HepG2 (cell line): Measurements from ENCODE around the gene ZC3H4. TPM values are rescaled to one million over a fixed set of nuclear protein-coding genes. Genes with fewer than 3 reads are reported as not detected.

Source experiments
- BHLHE40 ChIP-seq: IDR thresholded peaks from 2 replicates; pipeline ENCODE4 v1.6.1; 2011; ENCODE audit warnings: low read length, improper control_type of control experiment
- HDAC2 ChIP-seq: sonication (generic); formaldehyde crosslinking; IDR thresholded peaks from 2 replicates; pipeline ENCODE4 v1.4.0; 2020; ENCODE audit warnings: missing genetic modification reagents
- KDM5B ChIP-seq: sonication (generic); formaldehyde crosslinking; IDR thresholded peaks from 2 replicates; pipeline ENCODE4 v1.4.0; 2020; ENCODE audit warnings: missing genetic modification reagents, mild to moderate bottlenecking, borderline replicate concordance
- MIXL1 ChIP-seq: IDR thresholded peaks from 2 replicates; pipeline ENCODE4 v1.6.1; 2016
- NR1H2 ChIP-seq: sonication (generic); formaldehyde crosslinking; IDR thresholded peaks from 2 replicates; pipeline ENCODE4 v1.8.1; 2022; ENCODE audit warnings: low read depth, missing genetic modification reagents, borderline replicate concordance
- NR2C2 ChIP-seq: sonication (generic); formaldehyde crosslinking; IDR thresholded peaks from 2 replicates; pipeline ENCODE4 v1.4.0; 2020; ENCODE audit warnings: missing genetic modification reagents, mild to moderate bottlenecking, moderate library complexity, borderline replicate concordance
- PHB2 ChIP-seq: fragments of 450-650 bp; IDR thresholded peaks from 2 replicates; pipeline ENCODE4 v1.6.1; 2018; ENCODE audit not compliant: partially characterized antibody
- PITX1 ChIP-seq: sonication (generic); formaldehyde crosslinking; IDR thresholded peaks from 2 replicates; pipeline ENCODE4 v1.5.1; 2020; ENCODE audit warnings: mild to moderate bottlenecking, missing genetic modification reagents
- SUZ12 ChIP-seq: fragments of 150-350 bp; IDR thresholded peaks from 2 replicates; pipeline ENCODE4 v1.6.1; 2014; ENCODE audit warnings: low read depth, low read length
- ZBTB1 ChIP-seq: sonication (generic); formaldehyde crosslinking; IDR thresholded peaks from 2 replicates; pipeline ENCODE4 v1.4.0; 2020; ENCODE audit warnings: missing genetic modification reagents, borderline replicate concordance
- ZNF264 ChIP-seq: sonication (generic); formaldehyde crosslinking; IDR thresholded peaks from 2 replicates; pipeline ENCODE4 v1.4.0; 2020; ENCODE audit warnings: missing genetic modification reagents
- ZNF326 ChIP-seq: sonication (generic); formaldehyde crosslinking; IDR thresholded peaks from 2 replicates; pipeline ENCODE4 v1.4.0; 2020; ENCODE audit warnings: missing genetic modification reagents, borderline replicate concordance
- ZNF772 ChIP-seq: sonication (generic); formaldehyde crosslinking; IDR thresholded peaks from 2 replicates; pipeline ENCODE4 v1.5.0; 2020; ENCODE audit warnings: mild to moderate bottlenecking, missing genetic modification reagents
- polyA plus RNA-seq, 8 experiments: library from polyadenylated mRNA; depleted of rRNA in 3 of 8; stranded (reverse) in 7 of 8; unstranded in 1 of 8; fragments of >200 nt; fragmentation: Illumina TruSeq in 4 of 8; extraction: Trizol in 4 of 8; gene quantifications; 2 replicates each; pipeline versions ENCODE4 v1.2.1 to v1.2.3, GENCODE V29; 2011 to 2016; ENCODE audit warnings: low read depth in 4 of 8, missing spikeins in 1 of 8, mixed read lengths in 1 of 8; ENCODE audit not compliant: insufficient read depth in 1 of 8
- total RNA-seq, 5 experiments: library from RNA; depleted of rRNA; stranded (reverse); fragments of >200 nt; fragmentation: Illumina TruSeq; extraction: Trizol; gene quantifications; 2 replicates each; pipeline ENCODE4 v1.2.3, GENCODE V29; 2016; ENCODE audit warnings: low read depth in 1 of 5
- TF ChIP-seq, protein P1 (sequence below): IDR thresholded peaks from 2 replicates; pipeline ENCODE4 v1.6.1; 2016; ENCODE audit warnings: mild to moderate bottlenecking
- TF ChIP-seq, protein P2 (sequence below): sonication (generic); formaldehyde crosslinking; IDR thresholded peaks from 2 replicates; pipeline ENCODE4 v1.5.0; 2020; ENCODE audit warnings: mild to moderate bottlenecking, missing genetic modification reagents
- TF ChIP-seq, protein P3 (sequence below): sonication (generic); formaldehyde crosslinking; IDR thresholded peaks from one replicate; pipeline ENCODE4 v1.5.1; 2020; ENCODE audit warnings: mild to moderate bottlenecking, missing genetic modification reagents; ENCODE audit errors: not compliant biosample characterization
- TF ChIP-seq, protein P4 (sequence below): IDR thresholded peaks from 2 replicates; pipeline ENCODE4 v1.6.1; 2016; ENCODE audit warnings: mild to moderate bottlenecking, missing biosample characterization, missing genetic modification reagents

ZC3H4 gene
- total and polyA plus RNA-seq, 2 of the 13 experiments (the other 11 are each of a cell fraction or from before 2014, with no cell fraction given), result 1.8 to 10.7 TPM

DNA sequence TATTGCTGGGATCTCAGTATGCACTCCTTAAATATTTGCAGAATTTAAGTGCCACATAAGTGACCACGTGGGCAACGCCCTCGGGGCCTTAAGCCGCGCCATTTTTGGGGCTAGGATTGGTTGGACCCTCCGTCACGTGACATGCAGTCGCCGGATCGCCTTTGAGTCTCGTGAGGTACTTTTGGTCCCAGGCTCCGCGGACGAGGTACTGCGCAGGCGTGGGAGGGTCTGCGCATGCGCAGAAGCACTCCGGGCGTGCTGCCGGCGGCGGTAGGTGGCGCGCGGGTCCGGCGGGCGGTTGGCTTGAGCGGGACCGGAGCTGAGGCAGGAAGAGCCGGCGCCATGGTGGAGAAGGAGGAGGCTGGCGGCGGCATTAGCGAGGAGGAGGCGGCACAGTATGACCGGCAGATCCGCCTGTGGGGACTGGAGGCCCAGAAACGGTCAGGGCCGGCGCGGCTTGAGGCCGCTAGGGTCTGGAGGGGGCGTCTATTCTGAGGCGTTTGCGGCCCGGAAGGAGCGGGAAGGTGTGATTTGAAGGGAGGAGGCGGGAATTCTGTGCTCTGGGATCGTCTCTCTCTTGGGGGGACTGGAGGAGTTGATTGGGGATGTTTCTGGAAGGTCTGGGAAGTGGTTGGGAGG lies 17.1 kb upstream of the ZC3H4 start, which contains the start of gene SAE1 (continued):
- TF ChIP-seq, protein P1, sequence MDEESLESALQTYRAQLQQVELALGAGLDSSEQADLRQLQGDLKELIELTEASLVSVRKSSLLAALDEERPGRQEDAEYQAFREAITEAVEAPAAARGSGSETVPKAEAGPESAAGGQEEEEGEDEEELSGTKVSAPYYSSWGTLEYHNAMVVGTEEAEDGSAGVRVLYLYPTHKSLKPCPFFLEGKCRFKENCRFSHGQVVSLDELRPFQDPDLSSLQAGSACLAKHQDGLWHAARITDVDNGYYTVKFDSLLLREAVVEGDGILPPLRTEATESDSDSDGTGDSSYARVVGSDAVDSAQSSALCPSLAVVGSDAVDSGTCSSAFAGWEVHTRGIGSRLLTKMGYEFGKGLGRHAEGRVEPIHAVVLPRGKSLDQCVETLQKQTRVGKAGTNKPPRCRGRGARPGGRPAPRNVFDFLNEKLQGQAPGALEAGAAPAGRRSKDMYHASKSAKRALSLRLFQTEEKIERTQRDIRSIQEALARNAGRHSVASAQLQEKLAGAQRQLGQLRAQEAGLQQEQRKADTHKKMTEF (CRISPR knock-in tag), result 0 out of 2 replicates have a peak, but pooled peaks have one; percentile 67
- TF ChIP-seq HDAC2 (CRISPR knock-in tag) (peak; percentile 50; the same call in 1 of the 2 replicates), ZNF772 (CRISPR knock-in tag) (peak; percentile 65; the same call in 1 of the 2 replicates), ZNF264 (CRISPR knock-in tag) (0 out of 2 replicates have a peak, but pooled peaks have one; percentile 42), SUZ12 (no peak), MIXL1 (CRISPR knock-in tag) (peak; percentile 41; the same call in 1 of the 2 replicates), BHLHE40 (peak; percentile 99), NR2C2 (CRISPR knock-in tag) (peak; percentile 59; the same call in 1 of the 2 replicates), PITX1 (CRISPR knock-in tag) (peak; percentile 65), PHB2 (no peak), NR1H2 (CRISPR knock-in tag) (no peak), ZNF326 (CRISPR knock-in tag) (no peak), ZBTB1 (CRISPR knock-in tag) (no peak), KDM5B (peak; percentile 90)
- TF ChIP-seq, protein P2, sequence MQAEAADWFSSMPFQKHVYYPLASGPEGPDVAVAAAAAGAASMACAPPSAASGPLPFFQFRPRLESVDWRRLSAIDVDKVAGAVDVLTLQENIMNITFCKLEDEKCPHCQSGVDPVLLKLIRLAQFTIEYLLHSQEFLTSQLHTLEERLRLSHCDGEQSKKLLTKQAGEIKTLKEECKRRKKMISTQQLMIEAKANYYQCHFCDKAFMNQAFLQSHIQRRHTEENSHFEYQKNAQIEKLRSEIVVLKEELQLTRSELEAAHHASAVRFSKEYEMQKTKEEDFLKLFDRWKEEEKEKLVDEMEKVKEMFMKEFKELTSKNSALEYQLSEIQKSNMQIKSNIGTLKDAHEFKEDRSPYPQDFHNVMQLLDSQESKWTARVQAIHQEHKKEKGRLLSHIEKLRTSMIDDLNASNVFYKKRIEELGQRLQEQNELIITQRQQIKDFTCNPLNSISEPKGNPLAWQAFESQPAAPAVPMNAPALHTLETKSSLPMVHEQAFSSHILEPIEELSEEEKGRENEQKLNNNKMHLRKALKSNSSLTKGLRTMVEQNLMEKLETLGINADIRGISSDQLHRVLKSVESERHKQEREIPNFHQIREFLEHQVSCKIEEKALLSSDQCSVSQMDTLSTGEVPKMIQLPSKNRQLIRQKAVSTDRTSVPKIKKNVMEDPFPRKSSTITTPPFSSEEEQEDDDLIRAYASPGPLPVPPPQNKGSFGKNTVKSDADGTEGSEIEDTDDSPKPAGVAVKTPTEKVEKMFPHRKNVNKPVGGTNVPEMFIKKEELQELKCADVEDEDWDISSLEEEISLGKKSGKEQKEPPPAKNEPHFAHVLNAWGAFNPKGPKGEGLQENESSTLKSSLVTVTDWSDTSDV, result peak; percentile 66; the same call in 1 of the 2 replicates
- TF ChIP-seq, protein P3, sequence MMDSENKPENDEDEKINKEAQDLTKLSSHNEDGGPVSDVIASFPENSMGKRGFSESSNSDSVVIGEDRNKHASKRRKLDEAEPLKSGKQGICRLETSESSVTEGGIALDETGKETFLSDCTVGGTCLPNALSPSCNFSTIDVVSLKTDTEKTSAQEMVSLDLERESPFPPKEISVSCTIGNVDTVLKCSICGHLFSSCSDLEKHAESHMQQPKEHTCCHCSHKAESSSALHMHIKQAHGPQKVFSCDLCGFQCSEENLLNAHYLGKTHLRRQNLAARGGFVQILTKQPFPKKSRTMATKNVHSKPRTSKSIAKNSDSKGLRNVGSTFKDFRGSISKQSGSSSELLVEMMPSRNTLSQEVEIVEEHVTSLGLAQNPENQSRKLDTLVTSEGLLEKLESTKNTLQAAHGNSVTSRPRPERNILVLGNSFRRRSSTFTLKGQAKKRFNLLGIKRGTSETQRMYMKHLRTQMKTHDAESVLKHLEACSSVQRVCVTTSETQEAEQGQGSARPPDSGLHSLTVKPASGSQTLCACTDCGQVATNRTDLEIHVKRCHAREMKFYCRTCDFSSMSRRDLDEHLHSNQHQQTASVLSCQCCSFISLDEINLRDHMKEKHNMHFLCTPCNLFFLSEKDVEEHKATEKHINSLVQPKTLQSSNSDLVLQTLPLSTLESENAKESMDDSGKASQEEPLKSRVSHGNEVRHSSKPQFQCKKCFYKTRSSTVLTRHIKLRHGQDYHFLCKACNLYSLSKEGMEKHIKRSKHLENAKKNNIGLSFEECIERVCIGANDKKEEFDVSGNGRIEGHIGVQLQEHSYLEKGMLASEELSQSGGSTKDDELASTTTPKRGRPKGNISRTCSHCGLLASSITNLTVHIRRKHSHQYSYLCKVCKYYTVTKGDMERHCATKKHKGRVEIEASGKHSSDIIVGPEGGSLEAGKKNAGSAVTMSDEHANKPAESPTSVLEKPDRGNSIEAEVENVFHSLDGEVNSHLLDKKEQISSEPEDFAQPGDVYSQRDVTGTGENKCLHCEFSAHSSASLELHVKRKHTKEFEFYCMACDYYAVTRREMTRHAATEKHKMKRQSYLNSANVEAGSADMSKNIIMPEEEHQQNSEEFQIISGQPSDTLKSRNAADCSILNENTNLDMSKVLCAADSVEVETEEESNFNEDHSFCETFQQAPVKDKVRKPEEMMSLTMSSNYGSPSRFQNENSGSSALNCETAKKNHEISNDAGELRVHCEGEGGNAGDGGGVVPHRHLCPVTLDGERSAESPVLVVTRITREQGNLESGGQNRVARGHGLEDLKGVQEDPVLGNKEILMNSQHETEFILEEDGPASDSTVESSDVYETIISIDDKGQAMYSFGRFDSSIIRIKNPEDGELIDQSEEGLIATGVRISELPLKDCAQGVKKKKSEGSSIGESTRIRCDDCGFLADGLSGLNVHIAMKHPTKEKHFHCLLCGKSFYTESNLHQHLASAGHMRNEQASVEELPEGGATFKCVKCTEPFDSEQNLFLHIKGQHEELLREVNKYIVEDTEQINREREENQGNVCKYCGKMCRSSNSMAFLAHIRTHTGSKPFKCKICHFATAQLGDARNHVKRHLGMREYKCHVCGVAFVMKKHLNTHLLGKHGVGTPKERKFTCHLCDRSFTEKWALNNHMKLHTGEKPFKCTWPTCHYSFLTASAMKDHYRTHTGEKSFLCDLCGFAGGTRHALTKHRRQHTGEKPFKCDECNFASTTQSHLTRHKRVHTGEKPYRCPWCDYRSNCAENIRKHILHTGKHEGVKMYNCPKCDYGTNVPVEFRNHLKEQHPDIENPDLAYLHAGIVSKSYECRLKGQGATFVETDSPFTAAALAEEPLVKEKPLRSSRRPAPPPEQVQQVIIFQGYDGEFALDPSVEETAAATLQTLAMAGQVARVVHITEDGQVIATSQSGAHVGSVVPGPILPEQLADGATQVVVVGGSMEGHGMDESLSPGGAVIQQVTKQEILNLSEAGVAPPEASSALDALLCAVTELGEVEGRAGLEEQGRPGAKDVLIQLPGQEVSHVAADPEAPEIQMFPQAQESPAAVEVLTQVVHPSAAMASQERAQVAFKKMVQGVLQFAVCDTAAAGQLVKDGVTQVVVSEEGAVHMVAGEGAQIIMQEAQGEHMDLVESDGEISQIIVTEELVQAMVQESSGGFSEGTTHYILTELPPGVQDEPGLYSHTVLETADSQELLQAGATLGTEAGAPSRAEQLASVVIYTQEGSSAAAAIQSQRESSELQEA (CRISPR knock-in tag), result peak; percentile 88
- TF ChIP-seq, protein P4, sequence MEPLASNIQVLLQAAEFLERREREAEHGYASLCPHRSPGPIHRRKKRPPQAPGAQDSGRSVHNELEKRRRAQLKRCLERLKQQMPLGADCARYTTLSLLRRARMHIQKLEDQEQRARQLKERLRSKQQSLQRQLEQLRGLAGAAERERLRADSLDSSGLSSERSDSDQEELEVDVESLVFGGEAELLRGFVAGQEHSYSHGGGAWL, result peak; percentile 86
